Keratinocyte (primary cell): Measurements from ENCODE around the gene SLC39A8. TPM values are rescaled to one million over a fixed set of nuclear protein-coding genes. Genes with fewer than 3 reads are reported as not detected.

ENCODE experiments used
- DNase-seq: peaks from one replicate; pipeline ENCODE4 v3.0.0-alpha.2; 2011; ENCODE audit warnings: low read depth, missing footprints, low spot score
- FAIRE-seq: peaks from 2 replicates; lab custom pipeline; 2011; peaks lifted over from hg19 to GRCh38; lab: Jason Lieb, UNC
- H2AFZ ChIP-seq: 2 replicates; pipeline ENCODE4 v1.6.0; 2012; ENCODE audit warnings: low read length, control low read depth, inconsistent platforms; ENCODE audit not compliant: control insufficient read depth
- H3K27ac ChIP-seq: 2 replicates; pipeline ENCODE4 v1.5.1; 2011; ENCODE audit warnings: low read length; ENCODE audit not compliant: control insufficient read depth, insufficient read depth
- H3K27me3 ChIP-seq: 3 replicates; pipeline ENCODE4 v1.6.0; 2011; ENCODE audit warnings: low read length; ENCODE audit not compliant: control insufficient read depth, insufficient read depth; ENCODE audit errors: extremely low read depth
- H3K36me3 ChIP-seq, 2 experiments: 2 replicates in 1 of 2; 3 replicates in 1 of 2; pipeline ENCODE4 v1.5.1; 2011; ENCODE audit warnings: low read length in 2 of 2, mild to moderate bottlenecking in 1 of 2; ENCODE audit not compliant: control insufficient read depth in 2 of 2, insufficient read depth in 2 of 2; ENCODE audit errors: extremely low read depth in 1 of 2
- H3K4me1 ChIP-seq: 3 replicates; pipeline ENCODE4 v1.5.1; 2011; ENCODE audit warnings: low read length; ENCODE audit not compliant: control insufficient read depth, insufficient read depth; ENCODE audit errors: extremely low read depth
- H3K4me2 ChIP-seq: 3 replicates; pipeline ENCODE4 v1.6.0; 2011; ENCODE audit warnings: low read depth, low read length; ENCODE audit not compliant: control insufficient read depth, insufficient read depth; ENCODE audit errors: extremely low read depth
- H3K4me3 ChIP-seq, 3 experiments: fragments of 200-600 bp in 1 of 3; sonication (generic) in 1 of 3; 2 replicates in 2 of 3; 3 replicates in 1 of 3; pipeline ENCODE4 v1.5.1; 2011 to 2016; ENCODE audit warnings: low read length in 3 of 3, mild to moderate bottlenecking in 3 of 3, control low read depth in 2 of 3, inconsistent platforms in 1 of 3, low read depth in 1 of 3, mixed read lengths in 1 of 3, mixed run types in 1 of 3, moderate library complexity in 1 of 3; ENCODE audit not compliant: control insufficient read depth in 2 of 3, insufficient read depth in 2 of 3; ENCODE audit errors: extremely low read depth in 1 of 3
- H3K79me2 ChIP-seq: 2 replicates; pipeline ENCODE4 v1.6.0; 2012; ENCODE audit warnings: low read length; ENCODE audit not compliant: control insufficient read depth, insufficient read depth
- H3K9ac ChIP-seq: 3 replicates; pipeline ENCODE4 v1.6.0; 2011; ENCODE audit warnings: low read length; ENCODE audit not compliant: control insufficient read depth, insufficient read depth; ENCODE audit errors: extremely low read depth
- H3K9me1 ChIP-seq: 3 replicates; pipeline ENCODE4 v1.6.0; 2011; ENCODE audit warnings: low read length; ENCODE audit not compliant: control insufficient read depth, insufficient read depth; ENCODE audit errors: extremely low read depth
- H3K9me3 ChIP-seq: 2 replicates; pipeline ENCODE4 v1.5.1; 2012; ENCODE audit warnings: low read depth, low read length; ENCODE audit not compliant: control insufficient read depth
- H4K20me1 ChIP-seq: 3 replicates; pipeline ENCODE4 v1.6.0; 2011; ENCODE audit warnings: low read length; ENCODE audit not compliant: control insufficient read depth, insufficient read depth; ENCODE audit errors: extremely low read depth
- EZH2 ChIP-seq: IDR thresholded peaks from one replicate; pipeline ENCODE4 v1.6.1; 2012; ENCODE audit warnings: inconsistent platforms, mild to moderate bottlenecking, low read length, moderate library complexity
- dilution Hi-C: fragments of 300-500 bp; cut with MboI; formaldehyde crosslinking; loops from one replicate; pipeline ENCODE4 v1.7.0; 2020; ENCODE audit warnings: low sequenced_read_pairs; ENCODE audit not compliant: extremely low pct_ligation_motif_present
- polyA plus RNA-seq, 5 experiments: library from polyadenylated mRNA; depleted of rRNA in 3 of 5; stranded (reverse) in 3 of 5; stranded (forward) in 1 of 5; unstranded in 1 of 5; fragments of >200 nt; gene quantifications; 1 replicate in 1 of 5; 2 replicates in 3 of 5; 3 replicates in 1 of 5; pipeline versions ENCODE4 v1.2.1 to v1.2.3, GENCODE V29; 2011 to 2012; ENCODE audit warnings: missing spikeins in 2 of 5, low read depth in 1 of 5, low replicate concordance in 1 of 5
- TF ChIP-seq, protein P1 (sequence below), 3 experiments: IDR thresholded peaks in 1 of 3; conservative IDR thresholded peaks in 1 of 3; optimal IDR thresholded peaks in 1 of 3; 2 replicates in 2 of 3; 3 replicates in 1 of 3; pipeline versions ENCODE3 to v1.5.1; 2011; ENCODE audit warnings: low read length in 3 of 3, mild to moderate bottlenecking in 3 of 3, moderate library complexity in 2 of 3, control low read depth in 1 of 3, inconsistent platforms in 1 of 3; ENCODE audit not compliant: insufficient read depth in 2 of 3; ENCODE audit errors: extremely low read depth in 1 of 3

Gene SLC39A8
- polyA plus RNA-seq, 1 donor (not counting 4 experiments of a cell fraction or from before 2014, with no cell fraction given), result 7.5 TPM

DNA sequence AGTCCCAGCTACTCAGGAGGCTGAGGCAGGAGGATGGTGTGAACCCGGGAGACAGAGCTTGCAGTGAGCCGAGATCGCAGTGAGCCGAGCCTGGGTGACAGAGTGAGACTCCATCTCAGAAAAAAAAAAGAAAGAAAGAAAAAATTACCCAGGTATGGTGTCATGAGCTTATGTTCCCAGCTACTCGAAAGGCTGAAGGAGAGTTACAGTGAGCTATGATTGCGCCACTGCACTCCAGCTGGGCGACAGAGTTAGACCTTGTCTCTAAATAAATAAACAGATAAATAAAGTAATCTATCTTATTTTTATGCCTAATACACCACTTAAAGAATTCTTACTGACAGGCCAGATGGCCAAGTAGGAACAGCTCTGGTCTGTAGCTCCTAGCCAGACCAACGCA, 73.0 kb downstream of the SLC39A8 start:
- DNase-seq, result no peak
- Histone ChIP-seq H3K9me3 (no peaks in the 10 kb centered on the region), H3K4me2 (no peak overlapping the region), H2AFZ (no peak overlapping the region), H3K4me3 (no peak overlapping the region), H3K79me2 (no peaks in the 10 kb centered on the region), H3K36me3 (no peaks in the 10 kb centered on the region), H3K27me3 (no peaks in the 10 kb centered on the region), H3K9ac (no peak overlapping the region), H4K20me1 (no peaks in the 10 kb centered on the region), H3K9me1 (no peaks in the 10 kb centered on the region), H3K27ac (no peak overlapping the region), H3K4me1 (no peaks in the 10 kb centered on the region)
- FAIRE-seq, result no peak
- TF ChIP-seq, protein P1, sequence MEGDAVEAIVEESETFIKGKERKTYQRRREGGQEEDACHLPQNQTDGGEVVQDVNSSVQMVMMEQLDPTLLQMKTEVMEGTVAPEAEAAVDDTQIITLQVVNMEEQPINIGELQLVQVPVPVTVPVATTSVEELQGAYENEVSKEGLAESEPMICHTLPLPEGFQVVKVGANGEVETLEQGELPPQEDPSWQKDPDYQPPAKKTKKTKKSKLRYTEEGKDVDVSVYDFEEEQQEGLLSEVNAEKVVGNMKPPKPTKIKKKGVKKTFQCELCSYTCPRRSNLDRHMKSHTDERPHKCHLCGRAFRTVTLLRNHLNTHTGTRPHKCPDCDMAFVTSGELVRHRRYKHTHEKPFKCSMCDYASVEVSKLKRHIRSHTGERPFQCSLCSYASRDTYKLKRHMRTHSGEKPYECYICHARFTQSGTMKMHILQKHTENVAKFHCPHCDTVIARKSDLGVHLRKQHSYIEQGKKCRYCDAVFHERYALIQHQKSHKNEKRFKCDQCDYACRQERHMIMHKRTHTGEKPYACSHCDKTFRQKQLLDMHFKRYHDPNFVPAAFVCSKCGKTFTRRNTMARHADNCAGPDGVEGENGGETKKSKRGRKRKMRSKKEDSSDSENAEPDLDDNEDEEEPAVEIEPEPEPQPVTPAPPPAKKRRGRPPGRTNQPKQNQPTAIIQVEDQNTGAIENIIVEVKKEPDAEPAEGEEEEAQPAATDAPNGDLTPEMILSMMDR (optimal IDR thresholded peaks at IDR 0.05 in 1 of 3, IDR thresholded peaks at IDR 0.05 in 1 of 3, conservative IDR thresholded peaks at IDR 0.05 in 1 of 3; ENCODE audit: extremely low read depth in 1 of 3, insufficient read depth in 2 of 3, low read length in 3 of 3), result no peak
- no peak for TF ChIP-seq EZH2
- dilution Hi-C loops, result no loop called here

DNA sequence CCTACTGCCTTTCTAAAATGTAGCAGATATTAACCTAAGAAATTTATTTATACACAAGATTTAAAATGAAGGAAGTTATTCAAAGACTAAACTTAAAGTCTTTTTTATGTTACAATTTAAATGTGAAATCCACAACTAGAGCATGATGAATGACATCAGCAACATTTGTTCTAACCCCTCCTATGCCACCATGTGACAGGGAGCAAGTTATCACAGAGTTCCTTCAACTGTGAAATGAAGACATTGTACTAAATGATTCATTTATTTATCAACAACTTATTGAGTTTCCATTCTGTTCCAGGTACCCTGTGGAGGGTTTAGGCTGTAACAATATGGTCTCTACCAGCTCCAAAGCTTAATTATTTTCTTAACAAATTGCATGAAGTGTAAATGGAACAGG, 76.9 kb downstream of the SLC39A8 start:
- Histone ChIP-seq H3K9me1 (no peaks in the 10 kb centered on the region), H3K9ac (no peak overlapping the region), H3K36me3 (no peaks in the 10 kb centered on the region), H3K9me3 (no peaks in the 10 kb centered on the region), H4K20me1 (no peaks in the 10 kb centered on the region), H3K27me3 (no peaks in the 10 kb centered on the region), H3K4me1 (no peaks in the 10 kb centered on the region), H2AFZ (no peak overlapping the region), H3K27ac (no peak overlapping the region), H3K4me2 (no peak overlapping the region), H3K4me3 (no peak overlapping the region), H3K79me2 (no peaks in the 10 kb centered on the region)
- FAIRE-seq (no peak), DNase-seq (no peak)
- TF ChIP-seq, protein P1 (optimal IDR thresholded peaks at IDR 0.05 in 1 of 3, IDR thresholded peaks at IDR 0.05 in 1 of 3, conservative IDR thresholded peaks at IDR 0.05 in 1 of 3; ENCODE audit: extremely low read depth in 1 of 3, insufficient read depth in 2 of 3, low read length in 3 of 3), result no peak
- no peak for TF ChIP-seq EZH2
- dilution Hi-C loops, result no loop called here
